Adrenal gland (tissue), 12 donors: ENCODE results near the gene UBAC1. TPM values are rescaled to one million over a fixed set of nuclear protein-coding genes. Genes with fewer than 3 reads are reported as not detected.
"Not testable (repeated sequence)": the region's sequence is repeated elsewhere in the genome, so short reads cannot be mapped to it uniquely, and the experiment has no call there.

Source experiments
- DNase-seq, 7 donors: peaks; one replicate each; pipeline ENCODE4 v3.0.0-alpha.2; 2019 to 2020
- H3K27ac ChIP-seq, 5 donors: fragments of 200-600 bp; sonication (generic) in 4 of 5; 1 replicate in 3 of 5; 2 replicates in 2 of 5; pipeline versions ENCODE4 v1.5.1 to v1.8.0; 2016 to 2020; ENCODE audit warnings: mild to moderate bottlenecking in 1 of 5
- H3K27me3 ChIP-seq: fragments of 200-600 bp; 2 replicates; pipeline ENCODE4 v1.8.0; 2021
- H3K36me3 ChIP-seq, 2 donors: fragments of 200-600 bp; replicated peaks in 1 of 2; 1 replicate in 1 of 2; 2 replicates in 1 of 2; pipeline versions ENCODE4 v1.5.1 to v1.8.0; 2018 to 2022
- H3K4me1 ChIP-seq, 2 donors: fragments of 200-600 bp; replicated peaks in 1 of 2; 1 replicate in 1 of 2; 2 replicates in 1 of 2; pipeline versions ENCODE4 v1.5.1 to v1.8.0; 2018 to 2021
- H3K4me3 ChIP-seq, 4 donors: fragments of 200-600 bp; sonication (generic) in 3 of 4; one replicate each; pipeline ENCODE4 v1.5.1; 2016 to 2018
- H3K9me3 ChIP-seq, 3 donors: fragments of 200-600 bp; sonication (generic) in 1 of 3; replicated peaks in 1 of 3; 1 replicate in 2 of 3; 2 replicates in 1 of 3; pipeline versions ENCODE4 v1.5.1 to v1.8.0; 2016 to 2021
- POLR2A ChIP-seq, 2 donors: fragments of 450-650 bp; IDR thresholded peaks; one replicate each; pipeline ENCODE4 v1.6.1; 2017; ENCODE audit warnings: antibody characterized with exemption in 2 of 2, mild to moderate bottlenecking in 2 of 2, moderate library complexity in 1 of 2
- WGBS, 4 donors: extraction: QIAGEN DNeasy Blood & Tissue Kit in 2 of 4; methylation state at CpG; one replicate each; pipeline versions ENCODE4 v1.1.5 to v1.1.7; 2013 to 2017; 5-methylcytosine and 5-hydroxymethylcytosine counted together
- intact Hi-C, 2 donors: fragments of 100-400 bp; cut with DNase I; formaldehyde crosslinking; loops; one replicate each; pipeline versions ENCODE4 v1.14.1 to v1.15.0; 2022 to 2023
- polyA plus RNA-seq, 3 donors: library from polyadenylated mRNA; stranded (reverse); fragments of 200-250 nt in 2 of 3; fragments of 350-450 nt in 1 of 3; fragmentation: Illumina TruSeq in 1 of 3; extraction: RNeasy Lipid Tissue Mini Kit (QIAGEN cat#74804) in 1 of 3; gene quantifications; one replicate each; pipeline ENCODE4 v1.2.3, GENCODE V29; 2013 to 2014
- total RNA-seq, 9 donors: library from RNA; depleted of rRNA in 4 of 9; stranded (reverse); fragments of >200 nt in 4 of 9; fragments of 120-200 nt in 1 of 9; fragmentation: NEBNext Ultra II Directional in 1 of 9; extraction: Animal tissue kit (Norgen Biotek cat#: 25700) in 1 of 9; gene quantifications; one replicate each; pipeline versions ENCODE4 v1.1.0 to v1.2.4, GENCODE V29; 2013 to 2023
- TF ChIP-seq, protein P1 (sequence below), 6 experiments: fragments of 450-650 bp in 4 of 6; fragments of 200-600 bp in 2 of 6; sonication (generic) in 1 of 6; IDR thresholded peaks; 1 replicate in 5 of 6; 2 replicates in 1 of 6; pipeline versions ENCODE4 v1.5.1 to v1.8.0; 2016 to 2021; ENCODE audit warnings: antibody characterized with exemption in 6 of 6, mild to moderate bottlenecking in 2 of 6, moderate library complexity in 1 of 6
- donor health status: healthy with polysubstance abuse.
- donor health status: Bipolar disorder and iron deficiency.
- donor health status: DM: yes; HTN: yes; CAD: no.
- donor health status: DM: no; HTN: no; CAD: no.
- donor health status: DM: no; HTN: no; CAD: no.
- donor health status: DM: yes; HTN: yes; CAD: no.

The UBAC1 gene
- total and polyA plus RNA-seq, 12 donors, result 20.2 to 63.3 (median 37.9) TPM

DNA sequence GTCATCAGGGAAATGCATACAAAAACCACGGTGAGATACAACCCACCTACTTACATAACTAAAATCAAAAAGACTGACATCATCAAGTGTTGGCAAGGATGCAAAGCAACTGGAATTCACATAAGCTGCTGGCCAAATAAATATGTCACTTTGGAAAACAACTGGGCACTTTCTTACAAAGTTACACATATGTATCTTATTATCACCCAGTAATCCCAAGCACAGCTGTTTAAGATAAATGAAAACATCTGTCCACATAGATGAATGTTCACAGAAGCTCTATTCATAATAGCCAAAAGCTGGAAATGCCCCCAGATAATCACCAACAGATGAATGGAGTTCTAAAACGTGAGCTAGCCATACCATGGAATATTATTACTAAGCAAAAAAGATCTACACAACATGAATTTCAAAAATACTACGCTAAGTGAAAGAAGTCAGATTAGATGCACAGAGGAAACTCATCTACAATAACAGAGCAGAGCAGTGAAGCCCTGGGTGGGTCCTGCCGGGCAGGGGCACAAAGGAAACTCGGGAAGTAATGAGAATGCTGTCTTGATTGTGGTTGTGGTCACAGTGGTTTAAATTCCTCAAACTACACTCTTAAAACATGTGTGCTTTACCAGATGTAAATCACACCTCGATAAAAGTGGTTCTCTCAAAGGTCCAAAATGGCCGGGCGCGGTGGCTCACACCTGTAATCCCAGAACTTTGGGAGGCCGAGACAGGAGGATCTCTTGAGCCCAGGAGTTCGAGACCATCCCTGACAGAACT is 62.4 kb downstream of the UBAC1 start:
- TF ChIP-seq POLR2A (IDR thresholded peaks at IDR 0.05), result no peak
- TF ChIP-seq, protein P1, sequence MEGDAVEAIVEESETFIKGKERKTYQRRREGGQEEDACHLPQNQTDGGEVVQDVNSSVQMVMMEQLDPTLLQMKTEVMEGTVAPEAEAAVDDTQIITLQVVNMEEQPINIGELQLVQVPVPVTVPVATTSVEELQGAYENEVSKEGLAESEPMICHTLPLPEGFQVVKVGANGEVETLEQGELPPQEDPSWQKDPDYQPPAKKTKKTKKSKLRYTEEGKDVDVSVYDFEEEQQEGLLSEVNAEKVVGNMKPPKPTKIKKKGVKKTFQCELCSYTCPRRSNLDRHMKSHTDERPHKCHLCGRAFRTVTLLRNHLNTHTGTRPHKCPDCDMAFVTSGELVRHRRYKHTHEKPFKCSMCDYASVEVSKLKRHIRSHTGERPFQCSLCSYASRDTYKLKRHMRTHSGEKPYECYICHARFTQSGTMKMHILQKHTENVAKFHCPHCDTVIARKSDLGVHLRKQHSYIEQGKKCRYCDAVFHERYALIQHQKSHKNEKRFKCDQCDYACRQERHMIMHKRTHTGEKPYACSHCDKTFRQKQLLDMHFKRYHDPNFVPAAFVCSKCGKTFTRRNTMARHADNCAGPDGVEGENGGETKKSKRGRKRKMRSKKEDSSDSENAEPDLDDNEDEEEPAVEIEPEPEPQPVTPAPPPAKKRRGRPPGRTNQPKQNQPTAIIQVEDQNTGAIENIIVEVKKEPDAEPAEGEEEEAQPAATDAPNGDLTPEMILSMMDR (IDR thresholded peaks at IDR 0.05), result no peak
- intact Hi-C loops, result no loop called here
- Histone ChIP-seq H3K4me3 (no peak overlapping the region), H3K9me3 (no peaks in the 10 kb centered on the region), H3K27me3 (no peaks in the 10 kb centered on the region), H3K27ac (no peak overlapping the region), H3K4me1 (peaks cover 21 to 60% of the 10 kb centered on the region in 2 donors), H3K36me3 (no peaks in the 10 kb centered on the region)
- DNase-seq, result peak in 1 of 7 donors; percentile 4
- WGBS, 4 donors, result 83 to 86% (median 84%) methylated on average over 11 of the region's 11 CpGs

DNA sequence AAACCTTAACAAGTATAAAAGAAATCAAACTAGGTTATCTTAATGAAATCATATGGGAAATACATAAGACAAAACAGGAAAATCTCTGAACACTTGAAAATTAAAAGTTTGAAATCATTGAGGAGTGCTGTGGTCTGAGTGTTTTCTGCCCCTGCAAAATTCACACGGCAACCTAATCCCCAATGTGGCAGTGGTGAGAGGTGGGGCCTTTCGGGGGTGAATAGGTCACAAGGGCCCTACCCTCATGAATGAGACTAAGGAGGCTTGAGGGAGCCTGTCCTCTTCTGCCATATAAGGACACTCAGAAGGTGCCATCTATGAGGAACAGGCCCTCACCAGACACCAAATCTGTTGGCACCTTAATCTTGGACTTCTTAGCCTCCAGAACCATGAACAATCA is 64.5 kb downstream of the UBAC1 start:
- WGBS, 4 donors, result 75 to 100% (median 98%) methylated on average over 2 of the region's 2 CpGs
- Histone ChIP-seq H3K4me1 (peaks cover 19 to 45% of the 10 kb centered on the region in 2 donors), H3K27me3 (no peaks in the 10 kb centered on the region), H3K36me3 (no peaks in the 10 kb centered on the region), H3K27ac (no peak overlapping the region), H3K4me3 (no peak overlapping the region), H3K9me3 (no peaks in the 10 kb centered on the region)
- no peak for TF ChIP-seq POLR2A (IDR thresholded peaks at IDR 0.05)
- no peak for DNase-seq
- intact Hi-C loops, result no loop called here

DNA sequence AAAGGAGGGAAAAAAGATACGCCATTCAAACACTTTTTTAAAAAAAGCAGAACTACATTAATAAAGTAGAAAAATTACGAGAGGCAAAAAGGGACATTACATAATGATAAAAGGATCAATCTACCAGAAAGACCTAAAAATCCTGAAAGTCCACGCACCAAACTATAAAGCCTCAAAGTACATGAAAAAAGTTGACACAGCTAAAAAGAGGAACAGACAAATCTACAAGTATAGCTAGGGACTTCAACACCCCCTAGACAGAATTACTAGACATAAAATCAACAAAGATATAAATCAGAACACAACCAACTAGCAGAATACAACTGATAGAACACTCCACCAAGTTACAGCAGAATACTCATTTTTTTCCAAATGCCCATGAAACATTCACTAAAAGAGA is 65.0 kb downstream of the UBAC1 start:
- Histone ChIP-seq H3K4me3 (no peak overlapping the region), H3K9me3 (no peaks in the 10 kb centered on the region), H3K27me3 (no peaks in the 10 kb centered on the region), H3K36me3 (no peaks in the 10 kb centered on the region), H3K27ac (no peak overlapping the region), H3K4me1 (peaks cover 16 to 41% of the 10 kb centered on the region in 2 donors)
- intact Hi-C loops, result no loop called here
- TF ChIP-seq, protein P1 (IDR thresholded peaks at IDR 0.05), result no peak
- no peak for TF ChIP-seq POLR2A (IDR thresholded peaks at IDR 0.05)
- no peak for DNase-seq
- WGBS, 4 donors, result 81 to 88% (median 85%) methylated on average over 3 of the region's 3 CpGs

DNA sequence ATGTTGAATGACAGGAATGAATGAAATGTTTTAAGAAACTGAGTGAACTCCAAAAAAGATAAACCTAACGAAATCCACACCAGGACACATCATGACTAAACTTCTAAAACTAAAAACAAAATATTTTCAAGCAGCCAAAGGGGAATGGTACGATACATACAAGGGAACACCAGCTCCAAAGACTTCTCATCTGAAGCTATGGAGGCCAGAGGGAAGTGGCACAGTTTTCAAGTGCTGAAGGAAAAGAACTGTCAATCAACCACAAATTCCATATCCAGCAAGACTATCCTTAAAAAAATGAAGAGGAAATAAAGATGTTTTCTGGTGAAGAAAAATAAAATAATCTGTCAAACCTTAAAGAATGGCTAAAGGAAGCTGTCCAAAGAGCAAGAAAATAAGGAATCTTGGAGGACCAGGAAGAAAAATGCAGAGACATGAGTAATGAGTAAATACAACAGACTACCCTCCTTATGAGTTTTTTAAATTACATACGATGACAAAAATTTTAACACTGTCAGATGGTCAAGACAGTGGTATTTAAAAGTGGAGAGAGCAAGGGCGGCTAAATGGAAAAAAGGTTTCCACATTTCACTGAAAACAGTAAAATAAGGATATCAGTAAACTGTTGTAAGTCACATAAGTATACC is 65.8 kb downstream of the UBAC1 start:
- no peak overlapping the region for H3K4me3 ChIP-seq
- TF ChIP-seq POLR2A (IDR thresholded peaks at IDR 0.05), result no peak
- no peaks in the 10 kb centered on the region for H3K27me3 ChIP-seq
- H3K4me1 ChIP-seq, result peaks cover 10 to 36% of the 10 kb centered on the region in 2 donors
- no peaks in the 10 kb centered on the region for H3K9me3 ChIP-seq
- intact Hi-C loops, result no loop called here
- no peaks in the 10 kb centered on the region for H3K36me3 ChIP-seq
- 82 to 91% (median 87%) methylated on average over 4 of the region's 4 CpGs for WGBS, 4 donors
- no peak overlapping the region for H3K27ac ChIP-seq
- no peak for DNase-seq

DNA sequence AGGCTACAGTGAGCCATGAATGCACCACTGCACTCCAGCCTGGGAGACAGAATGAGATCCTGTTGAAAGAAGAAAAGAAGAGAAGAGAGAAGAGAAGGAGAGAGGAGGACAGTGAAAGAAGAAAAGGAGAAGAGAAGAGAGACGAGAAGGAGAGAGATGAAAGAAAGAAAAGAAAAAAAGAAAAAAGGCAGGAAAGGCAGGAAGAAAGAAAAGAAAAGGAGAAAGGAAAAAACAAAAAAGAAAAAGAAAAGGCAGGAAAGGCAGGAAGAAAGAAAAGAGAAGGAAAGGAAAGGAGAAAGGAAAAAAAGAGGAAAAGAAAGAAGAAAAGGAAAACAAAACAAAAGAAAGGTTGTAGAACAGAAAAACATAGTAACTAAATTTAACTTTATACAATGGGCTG is 68.1 kb downstream of the UBAC1 start:
- intact Hi-C loops, result no loop called here
- DNase-seq, result no peak
- no peaks in the 10 kb centered on the region for H3K9me3 ChIP-seq
- no peak for TF ChIP-seq POLR2A (IDR thresholded peaks at IDR 0.05)
- TF ChIP-seq, protein P1 (IDR thresholded peaks at IDR 0.05), result no peak
- no peaks in the 10 kb centered on the region for H3K27me3 ChIP-seq
- H3K4me1 ChIP-seq, result peaks cover 11 to 37% of the 10 kb centered on the region in 2 donors
- no peaks in the 10 kb centered on the region for H3K36me3 ChIP-seq
- WGBS, 4 donors, result 83 to 90% (median 88%) methylated on average over 1 of the region's 1 CpG
- H3K4me3 ChIP-seq, result no peak overlapping the region
- H3K27ac ChIP-seq, result peak overlapping the region in 1 of 5 donors; percentile 1

DNA sequence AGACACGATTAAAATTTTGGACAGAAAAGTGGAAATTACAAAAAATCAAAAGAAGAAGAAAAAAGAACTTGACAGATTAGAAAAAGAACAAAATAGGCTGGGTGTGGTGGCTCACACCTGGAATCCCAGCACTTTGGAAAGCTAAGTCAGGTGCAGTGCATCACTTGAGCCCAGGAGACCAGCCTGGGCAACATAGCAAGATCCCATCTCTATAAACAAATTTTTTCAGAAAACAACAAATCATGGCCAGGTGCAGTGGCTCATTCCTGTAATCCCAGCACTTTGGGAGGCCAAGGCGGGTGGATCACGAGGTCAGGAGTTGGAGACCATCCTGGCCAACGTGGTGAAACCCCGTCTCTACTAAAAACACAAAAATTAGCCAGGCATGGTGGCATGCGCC is 68.8 kb downstream of the UBAC1 start:
- peaks cover 19 to 45% of the 10 kb centered on the region in 2 donors for H3K4me1 ChIP-seq
- H3K36me3 ChIP-seq, DNase-seq, intact Hi-C loops, H3K27me3 ChIP-seq, H3K27ac ChIP-seq, H3K4me3 ChIP-seq, H3K9me3 ChIP-seq: not testable (repeated sequence)
- 95 to 98% (median 97%) methylated on average over 6 of the region's 6 CpGs for WGBS, 4 donors
